ENCODE results near the gene FGD5. TPM values are rescaled to one million over a fixed set of nuclear protein-coding genes. Genes with fewer than 3 reads are reported as not detected.
"Not testable (repeated sequence)": the region's sequence is repeated elsewhere in the genome, so short reads cannot be mapped to it uniquely, and the experiment has no call there.

FGD5 gene
- polyA plus RNA-seq, 3 donors: 0.03 TPM; not detected in 2

GRCh38 chr3:14900881-14901873 is 82.4 kb downstream of the FGD5 start:
- Histone ChIP-seq H3K9ac (ENCODE audit: insufficient read depth, low read length, poor library complexity, severe bottlenecking) (no peak overlapping the region), H4K20me1 (ENCODE audit: insufficient read depth, low read length) (no peaks in the 10 kb centered on the region), H3K27me3 (ENCODE audit: control insufficient read depth in 2 of 2, insufficient read depth in 2 of 2, low read length in 2 of 2) (no peaks in the 10 kb centered on the region), H3K36me3 (replicated peaks in 1 of 2; ENCODE audit: control insufficient read depth in 1 of 2, insufficient read depth in 2 of 2, low read length in 2 of 2) (no peaks in the 10 kb centered on the region), H3K79me2 (ENCODE audit: insufficient read depth, low read length) (no peaks in the 10 kb centered on the region), H3K4me3 (replicated peaks in 1 of 3; ENCODE audit: low read depth in 2 of 3, low read length in 3 of 3) (no peak overlapping the region), H3K4me1 (ENCODE audit: control insufficient read depth in 1 of 2, insufficient read depth in 2 of 2, low read length in 2 of 2) (no peaks in the 10 kb centered on the region), H2AFZ (ENCODE audit: insufficient read depth, low read depth, low read length, poor library complexity, severe bottlenecking) (no peak overlapping the region), H3K27ac (ENCODE audit: low read depth in 1 of 2, low read length in 2 of 2) (no peak overlapping the region), H3K4me2 (replicated peaks; ENCODE audit: extremely low read depth, low read length, poor library complexity, severe bottlenecking) (no peak overlapping the region), H3K9me3 (replicated peaks in 1 of 2; ENCODE audit: control insufficient read depth in 1 of 2, insufficient read depth in 1 of 2, low read length in 2 of 2) (peaks cover 0 to 10% of the 10 kb centered on the region in 2 donors)
- H3K4me3 Mint-ChIP-seq: no peak overlapping the region
- no peak for TF ChIP-seq CTCF (IDR thresholded peaks at IDR 0.05)
- peaks cover 0 to 15% (median 11%) of the 10 kb centered on the region in 7 donors for H3K9me3 Mint-ChIP-seq
- no peak for DNase-seq
- WGBS (ENCODE audit: insufficient coverage): 84% methylated on average over 15 of the region's 15 CpGs
- H3K27me3 Mint-ChIP-seq (ENCODE audit: low read depth in 3 of 3): peaks cover 0 to 4% (median 2%) of the 10 kb centered on the region in 3 donors
- peaks cover 5% of the 10 kb centered on the region for H3K4me1 Mint-ChIP-seq
- H3K36me3 Mint-ChIP-seq: no peaks in the 10 kb centered on the region
- intact Hi-C loops (cut with micrococcal nuclease): no loop called here
- H3K27ac Mint-ChIP-seq: no peak overlapping the region

DNA sequence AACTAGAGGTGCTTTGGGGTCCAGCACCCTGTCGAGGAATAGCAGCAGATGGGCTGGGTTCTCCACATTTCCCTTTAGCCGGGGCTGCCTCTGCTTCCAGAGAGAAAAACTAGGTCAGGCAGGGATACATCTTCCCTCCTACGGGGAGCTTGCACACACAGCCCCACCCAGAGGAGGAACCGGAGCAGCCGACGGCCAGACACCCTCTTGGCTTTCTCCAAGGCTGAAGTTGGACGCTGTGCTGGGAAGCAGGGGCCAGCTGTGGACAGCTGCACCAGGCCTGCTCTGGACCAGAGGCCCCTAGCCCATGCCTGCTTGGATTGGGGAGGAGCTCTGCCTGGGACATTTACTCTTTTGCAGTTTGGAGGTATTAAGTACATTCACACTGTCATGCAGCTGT is 84.0 kb downstream of the FGD5 start:
- H3K9me3 ChIP-seq (replicated peaks in 1 of 2; ENCODE audit: control insufficient read depth in 1 of 2, insufficient read depth in 1 of 2, low read length in 2 of 2): peaks cover 0 to 14% of the 10 kb centered on the region in 2 donors
- TF ChIP-seq CTCF (IDR thresholded peaks at IDR 0.05): no peak
- H3K4me3 ChIP-seq (replicated peaks in 1 of 3; ENCODE audit: low read depth in 2 of 3, low read length in 3 of 3): no peak overlapping the region
- no peak for DNase-seq
- no peaks in the 10 kb centered on the region for H4K20me1 ChIP-seq (ENCODE audit: insufficient read depth, low read length)
- no peaks in the 10 kb centered on the region for H3K36me3 ChIP-seq (replicated peaks in 1 of 2; ENCODE audit: control insufficient read depth in 1 of 2, insufficient read depth in 2 of 2, low read length in 2 of 2)
- H3K27ac ChIP-seq (ENCODE audit: low read depth in 1 of 2, low read length in 2 of 2): no peak overlapping the region
- WGBS (ENCODE audit: insufficient coverage): 100% methylated on average over 3 of the region's 7 CpGs
- Mint-ChIP-seq H3K4me1 (peaks cover 5% of the 10 kb centered on the region), H3K36me3 (no peaks in the 10 kb centered on the region), H3K9me3 (peaks cover 3 to 17% (median 11%) of the 10 kb centered on the region in 7 donors), H3K27me3 (ENCODE audit: low read depth in 3 of 3) (peaks cover 0 to 2% (median 2%) of the 10 kb centered on the region in 3 donors), H3K27ac (no peak overlapping the region), H3K4me3 (no peak overlapping the region)
- no peak overlapping the region for H2AFZ ChIP-seq (ENCODE audit: insufficient read depth, low read depth, low read length, poor library complexity, severe bottlenecking)
- H3K79me2 ChIP-seq (ENCODE audit: insufficient read depth, low read length): no peaks in the 10 kb centered on the region
- intact Hi-C loops (cut with micrococcal nuclease): no loop called here
- no peak overlapping the region for H3K4me2 ChIP-seq (replicated peaks; ENCODE audit: extremely low read depth, low read length, poor library complexity, severe bottlenecking)
- H3K4me1 ChIP-seq (ENCODE audit: control insufficient read depth in 1 of 2, insufficient read depth in 2 of 2, low read length in 2 of 2): no peaks in the 10 kb centered on the region
- H3K27me3 ChIP-seq (ENCODE audit: control insufficient read depth in 2 of 2, insufficient read depth in 2 of 2, low read length in 2 of 2): no peaks in the 10 kb centered on the region
- no peak overlapping the region for H3K9ac ChIP-seq (ENCODE audit: insufficient read depth, low read length, poor library complexity, severe bottlenecking)

DNA sequence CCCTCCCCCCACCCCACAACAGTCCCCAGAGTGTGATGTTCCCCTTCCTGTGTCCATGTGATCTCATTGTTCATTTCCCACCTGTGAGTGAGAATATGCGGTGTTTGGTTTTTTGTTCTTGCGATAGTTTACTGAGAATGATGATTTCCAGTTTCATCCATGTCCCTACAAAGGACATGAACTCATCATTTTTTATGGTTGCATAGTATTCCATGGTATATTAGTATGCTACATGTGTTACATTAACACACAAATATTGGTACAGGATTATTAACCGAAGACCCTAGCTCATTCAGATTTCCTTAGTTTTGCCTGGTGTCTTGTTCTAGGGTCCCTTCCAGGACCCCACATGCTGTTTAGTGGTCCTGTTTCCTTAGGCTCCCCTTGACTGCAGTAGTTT is 84.7 kb downstream of the FGD5 start:
- DNase-seq; H3K27me3 ChIP-seq (ENCODE audit: control insufficient read depth in 2 of 2, insufficient read depth in 2 of 2, low read length in 2 of 2); H2AFZ ChIP-seq (ENCODE audit: insufficient read depth, low read depth, low read length, poor library complexity, severe bottlenecking); H3K9ac ChIP-seq (ENCODE audit: insufficient read depth, low read length, poor library complexity, severe bottlenecking); H3K4me3 Mint-ChIP-seq; H3K4me1 ChIP-seq (ENCODE audit: control insufficient read depth in 1 of 2, insufficient read depth in 2 of 2, low read length in 2 of 2); H4K20me1 ChIP-seq (ENCODE audit: insufficient read depth, low read length); H3K27me3 Mint-ChIP-seq (ENCODE audit: low read depth in 3 of 3); H3K4me2 ChIP-seq (replicated peaks; ENCODE audit: extremely low read depth, low read length, poor library complexity, severe bottlenecking); H3K79me2 ChIP-seq (ENCODE audit: insufficient read depth, low read length); H3K27ac ChIP-seq (ENCODE audit: low read depth in 1 of 2, low read length in 2 of 2); H3K36me3 Mint-ChIP-seq; H3K4me3 ChIP-seq (replicated peaks in 1 of 3; ENCODE audit: low read depth in 2 of 3, low read length in 3 of 3); H3K27ac Mint-ChIP-seq; H3K4me1 Mint-ChIP-seq; intact Hi-C loops (cut with micrococcal nuclease); H3K36me3 ChIP-seq (replicated peaks in 1 of 2; ENCODE audit: control insufficient read depth in 1 of 2, insufficient read depth in 2 of 2, low read length in 2 of 2): not testable (repeated sequence)
- no CpG with 5 or more reads among the region's 3 CpGs for WGBS (ENCODE audit: insufficient coverage)
- H3K9me3 ChIP-seq (replicated peaks in 1 of 2; ENCODE audit: control insufficient read depth in 1 of 2, insufficient read depth in 1 of 2, low read length in 2 of 2): peaks cover 0 to 14% of the 10 kb centered on the region in 2 donors
- peaks cover 3 to 17% (median 11%) of the 10 kb centered on the region in 7 donors for H3K9me3 Mint-ChIP-seq
